Cardiac fibroblast (primary cell): Measurements from ENCODE around the gene ASCC1.
A peak's percentile ranks its signal among the peaks of the same experiment; 100 is the strongest.

Source experiments
- DNase-seq, 2 donors: peaks; one replicate each; pipeline versions ENCODE4 v3.0.0 to v3.0.0-alpha.2; 2010; ENCODE audit warnings: low read depth in 2 of 2
- H3K4me3 ChIP-seq, 2 donors: replicated peaks in 1 of 2; 1 replicate in 1 of 2; 2 replicates in 1 of 2; pipeline ENCODE4 v1.5.1; 2011; ENCODE audit warnings: low read depth in 2 of 2, low read length in 2 of 2, mild to moderate bottlenecking in 2 of 2, moderate library complexity in 1 of 2
- CTCF ChIP-seq: IDR thresholded peaks from one replicate; pipeline ENCODE4 v1.5.1; 2011; ENCODE audit warnings: low read depth, mild to moderate bottlenecking, low read length, inconsistent platforms

Gene ASCC1

DNA sequence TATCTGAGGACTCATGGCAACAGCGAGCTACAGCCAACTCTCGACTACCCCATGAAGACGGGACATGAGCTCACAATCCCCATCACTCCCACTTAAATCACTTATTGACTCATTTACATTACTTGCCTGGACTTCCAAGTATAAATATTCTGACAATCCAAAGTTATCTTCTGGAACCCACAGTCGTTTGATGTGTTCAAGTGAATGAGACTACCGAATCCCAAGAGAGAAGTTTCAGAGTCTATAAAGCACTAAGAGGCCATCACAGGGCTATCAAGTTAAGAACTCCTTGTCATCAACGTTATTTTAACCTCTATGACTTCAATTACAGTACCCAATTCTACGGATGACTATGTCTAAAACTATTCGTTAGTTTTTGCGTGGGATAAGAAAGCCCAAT lies 11.8 kb downstream of the ASCC1 start:
- peak in 1 of 2 donors; percentile 23 for DNase-seq
- no peak for TF ChIP-seq CTCF
- H3K4me3 ChIP-seq, result no peak overlapping the region

DNA sequence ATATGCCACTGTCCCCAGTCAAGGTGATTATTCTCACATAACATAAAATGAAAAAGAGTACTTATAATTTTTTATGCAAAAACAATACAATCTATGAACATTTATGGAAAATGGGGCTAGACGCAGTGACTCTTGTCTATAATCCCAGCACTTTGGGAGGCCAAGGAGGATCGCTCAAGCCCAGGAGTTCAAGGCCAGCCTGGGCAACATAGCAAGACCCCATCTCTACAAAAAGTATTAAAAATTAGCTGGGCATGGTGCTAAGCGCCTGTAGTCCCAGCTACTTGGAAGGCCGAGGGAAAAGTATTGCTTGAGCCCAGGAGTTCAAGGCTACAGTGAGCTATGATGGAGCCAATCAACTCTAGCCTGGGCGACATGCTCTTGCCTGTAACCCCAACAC lies 14.8 kb downstream of the ASCC1 start:
- no peak overlapping the region for H3K4me3 ChIP-seq
- DNase-seq, result no peak
- TF ChIP-seq CTCF, result no peak

DNA sequence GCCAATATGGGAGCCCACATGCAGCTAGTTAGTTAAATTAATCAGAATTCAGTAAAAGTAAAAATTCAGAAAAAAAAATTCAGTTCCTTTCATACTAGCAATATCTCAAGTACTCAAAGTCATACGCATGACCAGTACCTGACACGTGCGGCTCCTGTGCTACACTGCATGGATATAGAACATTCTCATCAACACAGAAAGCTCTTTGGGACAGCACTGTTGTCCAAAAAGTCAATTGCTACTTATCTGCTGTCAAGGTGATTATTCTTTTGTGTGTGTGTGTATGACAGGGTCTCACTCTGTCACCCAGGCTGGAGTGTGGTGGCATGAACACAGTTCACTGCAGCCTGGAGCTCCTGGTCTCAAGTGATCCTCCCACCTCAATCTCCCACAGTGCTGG lies 15.2 kb downstream of the ASCC1 start:
- TF ChIP-seq CTCF, result no peak
- DNase-seq, result no peak
- H3K4me3 ChIP-seq, result no peak overlapping the region

GRCh38 chr10:72194949-72195348 lies 21.1 kb downstream of the ASCC1 start:
- no peak for TF ChIP-seq CTCF
- DNase-seq, result no peak
- H3K4me3 ChIP-seq, result no peak overlapping the region

DNA sequence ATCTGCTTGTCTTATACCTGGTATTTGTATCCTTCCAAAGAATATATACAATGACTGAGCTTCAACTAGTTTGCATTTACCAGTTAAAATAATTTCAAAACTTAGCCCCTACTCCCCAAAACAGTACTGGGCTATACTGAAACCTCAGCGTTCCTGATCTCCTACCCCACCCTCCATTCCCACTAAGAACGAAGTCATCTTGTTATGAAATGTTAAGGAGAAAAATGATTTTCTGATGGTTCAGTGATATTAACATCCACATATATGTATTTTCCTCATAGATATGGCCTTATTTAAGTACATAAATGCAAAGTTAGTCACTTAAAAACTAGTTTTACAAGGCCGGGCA lies 29.1 kb downstream of the ASCC1 start:
- no peak for DNase-seq
- no peak for TF ChIP-seq CTCF
- H3K4me3 ChIP-seq, result peak overlapping the region in 1 of 2 donors; percentile 6

- peak; percentile 90 to 96 for DNase-seq
- TF ChIP-seq CTCF, result no peak
- H3K4me3 ChIP-seq, result peak overlapping the region in 1 of 2 donors; percentile 6
These were observed 29.7 kb downstream of the ASCC1 start for GRCh38 chr10:72186258-72186981.

GRCh38 chr10:72184156-72184555 lies 31.9 kb downstream of the ASCC1 start:
- no peak for TF ChIP-seq CTCF
- no peak overlapping the region for H3K4me3 ChIP-seq
- no peak for DNase-seq
